GM12873 (cell line): Measurements from ENCODE around the gene AKAP9.

Experiments
- TF ChIP-seq, protein P1 (sequence below): IDR thresholded peaks from 2 replicates; pipeline ENCODE4 v1.5.1; 2012; ENCODE audit warnings: low read depth, mild to moderate bottlenecking, moderate library complexity, low read length, control low read depth; ENCODE audit not compliant: insufficient read depth; ENCODE audit errors: missing control alignments

Gene AKAP9

DNA sequence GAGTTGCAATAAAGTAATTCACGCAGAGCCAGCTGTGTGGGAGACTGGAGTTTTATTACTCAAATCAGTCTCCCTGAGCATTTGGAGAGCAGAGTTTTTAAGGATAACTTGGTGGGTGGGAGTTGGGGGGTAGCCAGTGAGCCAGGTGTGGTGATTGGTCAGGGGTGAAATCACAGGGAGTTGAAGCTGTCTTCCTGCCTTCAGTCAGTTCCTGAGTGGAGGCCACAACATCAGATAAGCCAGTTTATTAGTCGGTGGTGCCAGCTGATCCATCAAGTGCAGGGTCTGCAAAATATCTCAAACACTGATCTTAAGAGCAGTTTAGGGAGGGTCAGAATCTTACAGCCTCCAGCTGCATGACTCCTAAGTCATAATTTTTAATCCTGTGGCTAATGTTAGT, 196.9 kb downstream of the AKAP9 start:
- TF ChIP-seq, protein P1, sequence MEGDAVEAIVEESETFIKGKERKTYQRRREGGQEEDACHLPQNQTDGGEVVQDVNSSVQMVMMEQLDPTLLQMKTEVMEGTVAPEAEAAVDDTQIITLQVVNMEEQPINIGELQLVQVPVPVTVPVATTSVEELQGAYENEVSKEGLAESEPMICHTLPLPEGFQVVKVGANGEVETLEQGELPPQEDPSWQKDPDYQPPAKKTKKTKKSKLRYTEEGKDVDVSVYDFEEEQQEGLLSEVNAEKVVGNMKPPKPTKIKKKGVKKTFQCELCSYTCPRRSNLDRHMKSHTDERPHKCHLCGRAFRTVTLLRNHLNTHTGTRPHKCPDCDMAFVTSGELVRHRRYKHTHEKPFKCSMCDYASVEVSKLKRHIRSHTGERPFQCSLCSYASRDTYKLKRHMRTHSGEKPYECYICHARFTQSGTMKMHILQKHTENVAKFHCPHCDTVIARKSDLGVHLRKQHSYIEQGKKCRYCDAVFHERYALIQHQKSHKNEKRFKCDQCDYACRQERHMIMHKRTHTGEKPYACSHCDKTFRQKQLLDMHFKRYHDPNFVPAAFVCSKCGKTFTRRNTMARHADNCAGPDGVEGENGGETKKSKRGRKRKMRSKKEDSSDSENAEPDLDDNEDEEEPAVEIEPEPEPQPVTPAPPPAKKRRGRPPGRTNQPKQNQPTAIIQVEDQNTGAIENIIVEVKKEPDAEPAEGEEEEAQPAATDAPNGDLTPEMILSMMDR, result no peak

DNA sequence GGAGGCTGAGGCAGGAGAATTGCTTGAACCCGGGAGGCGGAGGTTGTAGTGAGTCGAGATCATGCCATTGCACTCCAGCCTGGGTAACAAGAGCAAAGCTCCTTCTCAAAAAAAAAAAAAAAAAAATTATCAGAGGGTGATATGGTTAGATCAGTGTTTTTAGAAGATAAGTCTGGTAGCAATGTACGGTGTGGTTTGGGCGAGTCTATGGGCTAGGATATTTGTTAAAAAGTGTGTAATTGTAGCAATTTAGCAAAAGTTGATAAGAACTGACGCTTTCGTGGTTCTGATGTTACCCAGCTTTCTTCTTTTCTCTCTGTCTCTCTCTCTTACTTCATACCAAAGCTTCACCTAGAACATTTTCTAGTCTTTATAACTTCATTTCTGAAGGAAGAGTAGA, 200.5 kb downstream of the AKAP9 start:
- TF ChIP-seq, protein P1, result no peak

DNA sequence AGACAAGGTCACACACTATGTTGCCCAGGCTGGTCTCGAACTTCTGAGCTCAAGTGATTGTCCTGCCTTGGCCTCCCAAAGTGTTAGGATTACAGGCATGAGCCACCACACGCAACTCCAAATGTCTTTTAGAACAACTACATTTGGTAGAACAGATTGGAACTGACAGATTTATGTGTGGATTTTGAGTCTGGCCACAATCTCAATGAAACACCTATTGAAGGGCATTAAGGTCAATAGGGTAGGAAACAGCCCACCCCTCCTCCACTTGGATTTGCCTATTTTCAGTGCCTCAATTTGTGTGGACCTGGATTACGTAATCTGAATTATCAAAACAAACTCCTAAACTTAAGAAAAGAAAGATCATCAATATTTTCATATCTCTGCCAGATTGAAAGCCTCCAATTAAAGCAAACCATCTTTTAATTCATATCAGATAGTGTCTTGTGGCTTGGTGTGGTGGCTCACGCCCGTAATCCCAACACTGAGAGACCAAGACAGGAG, 209.1 kb downstream of the AKAP9 start:
- TF ChIP-seq, protein P1, result no peak

DNA sequence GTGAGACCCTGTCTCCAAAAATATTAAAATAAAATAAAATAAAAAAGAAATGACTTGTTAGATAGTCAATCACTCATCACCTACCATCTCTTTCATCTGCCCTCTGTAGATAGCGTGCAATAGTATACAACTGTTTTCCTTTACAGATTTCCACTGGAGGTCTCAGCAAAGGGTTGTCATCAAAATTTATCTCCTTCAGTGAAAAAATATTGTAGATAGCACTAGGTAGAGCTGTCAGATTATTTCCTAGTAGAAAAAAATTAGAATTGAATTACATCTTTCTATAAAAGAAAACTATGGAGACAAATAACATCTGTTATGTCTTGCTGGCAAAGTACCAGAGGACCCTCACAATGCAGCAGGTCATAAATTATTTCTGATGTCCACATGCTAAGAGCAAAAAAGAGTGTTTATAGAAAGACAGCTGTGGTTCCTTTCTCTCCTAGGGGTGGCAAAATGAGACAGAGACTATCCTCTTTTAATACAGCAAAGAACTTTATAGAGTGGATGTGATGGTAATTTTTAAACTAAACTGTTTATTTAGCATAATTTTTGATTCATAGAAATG, 209.9 kb downstream of the AKAP9 start:
- TF ChIP-seq, protein P1, result no peak

DNA sequence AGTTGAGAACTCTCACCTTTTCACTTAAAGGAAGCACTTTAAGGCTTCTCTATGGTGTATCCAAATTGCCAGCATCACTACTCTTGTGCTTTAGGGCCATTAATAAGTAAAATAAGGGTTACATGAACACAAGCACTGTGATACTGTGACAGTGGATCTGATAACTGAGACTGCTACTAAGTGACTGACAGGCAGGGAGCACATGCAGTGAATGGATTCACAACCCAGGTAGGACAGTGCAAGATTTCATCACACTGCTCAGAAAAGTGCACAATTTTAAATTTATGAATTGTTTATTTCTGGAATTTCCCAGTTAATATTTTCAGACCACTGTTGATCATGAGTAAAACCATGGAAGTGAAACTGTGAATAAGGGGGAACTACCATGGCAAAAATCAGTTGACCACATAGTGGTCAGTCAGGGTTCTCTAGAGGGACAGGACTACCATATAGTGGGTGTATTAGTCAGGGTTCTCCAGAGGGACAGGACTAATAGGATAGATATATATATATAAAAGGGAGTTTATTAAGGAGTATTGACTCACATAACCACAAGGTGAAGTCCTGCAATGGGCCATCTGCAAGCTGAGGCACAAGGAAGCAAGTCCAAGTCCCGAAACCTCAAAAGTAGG, 214.6 kb downstream of the AKAP9 start:
- TF ChIP-seq, protein P1, result no peak

DNA sequence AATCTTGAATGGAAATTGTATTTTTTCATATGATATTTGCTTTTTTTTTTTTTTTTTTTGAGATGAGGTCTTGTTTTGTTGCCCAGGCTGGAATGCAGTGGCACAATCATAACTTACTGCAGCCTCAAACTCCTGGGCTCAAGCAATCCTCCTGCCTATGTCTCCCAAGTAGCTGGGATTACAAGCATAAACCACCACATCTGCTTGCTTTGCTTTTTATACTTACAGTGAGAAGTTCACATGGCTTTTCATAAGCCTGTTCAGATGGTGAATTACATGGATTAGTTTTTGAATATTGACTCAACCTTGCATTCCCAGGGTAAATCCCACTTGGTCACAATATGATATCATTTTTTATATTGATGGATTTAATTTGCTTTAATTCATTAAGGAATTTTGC, 216.3 kb downstream of the AKAP9 start:
- TF ChIP-seq, protein P1, result no peak

DNA sequence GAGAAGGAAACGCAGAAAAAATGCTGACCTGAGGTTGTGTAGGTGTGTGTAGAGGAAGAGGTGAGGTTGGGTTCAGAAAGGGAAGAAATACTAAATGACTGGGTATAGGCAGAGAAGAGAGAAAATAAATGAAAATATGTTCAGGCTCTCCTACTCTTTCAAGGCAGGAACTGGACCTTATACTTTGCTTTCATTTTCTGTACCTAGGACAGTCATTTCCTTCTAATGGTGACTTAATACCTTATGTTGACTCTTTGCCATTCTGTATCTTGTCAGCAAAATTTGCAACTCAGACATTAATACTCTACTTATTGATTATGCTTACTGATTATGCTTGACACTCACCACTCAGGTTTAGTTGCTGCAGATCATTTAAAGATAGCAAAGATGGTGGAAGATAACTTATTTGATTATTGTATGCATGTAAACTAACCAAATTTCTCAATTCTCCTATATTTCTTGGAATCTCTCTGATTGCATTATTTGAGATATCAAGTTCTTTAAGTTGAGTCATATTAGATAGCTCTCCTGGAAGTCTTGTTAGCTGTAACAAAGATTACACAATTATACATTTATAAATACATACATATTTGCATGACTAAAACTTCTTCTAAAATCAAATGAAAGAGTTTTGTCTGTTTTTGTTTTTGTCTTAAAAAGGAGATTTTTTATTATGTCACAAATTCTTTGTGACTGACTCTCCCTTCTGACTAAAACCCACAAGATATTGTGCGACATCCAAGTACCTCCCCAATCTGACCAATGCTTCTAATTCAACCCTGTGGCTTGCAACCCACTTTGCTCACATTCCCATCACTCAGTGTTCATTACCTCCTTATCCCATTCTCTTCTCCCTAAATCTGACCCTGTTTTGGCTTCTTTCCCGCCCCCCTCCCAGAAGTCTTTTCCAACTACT, 218.3 kb downstream of the AKAP9 start:
- TF ChIP-seq, protein P1, result no peak
